Suppressor macrophage treated with lipopolysaccharide for 1 hour (primary cell): ENCODE data around the gene TERB2.
"Not testable (repeated sequence)": the region's sequence is repeated elsewhere in the genome, so short reads cannot be mapped to it uniquely, and the experiment has no call there.

Experiments
- DNase-seq, 3 donors: peaks; one replicate each; pipeline ENCODE4 v3.0.0-alpha.2; 2020 to 2022

The TERB2 gene

DNA sequence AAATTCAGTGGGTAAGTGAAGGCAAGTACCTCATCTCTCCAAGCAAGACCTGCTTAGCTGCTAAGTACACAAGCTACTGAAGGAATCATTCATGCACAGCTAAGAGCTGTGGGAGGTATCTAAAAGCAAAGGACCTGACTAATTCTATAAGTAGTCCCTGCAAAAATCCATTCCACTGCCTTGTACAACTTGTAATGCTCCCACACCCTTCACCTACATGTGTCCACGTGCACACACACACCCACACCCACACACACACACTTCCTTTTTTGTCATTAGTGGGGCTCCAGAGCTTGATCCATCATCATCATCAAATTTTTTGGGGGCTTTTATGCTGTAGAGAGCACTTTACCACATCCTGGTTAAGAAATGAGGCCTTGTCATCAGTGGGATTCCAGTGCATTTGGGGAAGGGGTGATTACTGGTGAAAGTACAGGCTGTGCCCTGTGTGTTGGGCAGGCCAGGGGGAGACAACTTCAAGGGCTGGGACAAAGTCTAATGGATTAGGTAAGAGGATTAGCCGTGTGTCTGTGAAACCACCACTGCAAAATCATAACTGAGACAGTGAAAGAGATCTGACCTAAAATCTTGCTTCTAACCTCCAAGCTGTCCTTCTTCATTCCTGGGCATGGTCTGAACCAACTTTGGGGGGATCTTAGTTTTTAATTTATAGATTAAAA lies 47.4 kb downstream of the TERB2 start:
- DNase-seq, result peak in 2 of 3 donors; percentile 24 to 28

DNA sequence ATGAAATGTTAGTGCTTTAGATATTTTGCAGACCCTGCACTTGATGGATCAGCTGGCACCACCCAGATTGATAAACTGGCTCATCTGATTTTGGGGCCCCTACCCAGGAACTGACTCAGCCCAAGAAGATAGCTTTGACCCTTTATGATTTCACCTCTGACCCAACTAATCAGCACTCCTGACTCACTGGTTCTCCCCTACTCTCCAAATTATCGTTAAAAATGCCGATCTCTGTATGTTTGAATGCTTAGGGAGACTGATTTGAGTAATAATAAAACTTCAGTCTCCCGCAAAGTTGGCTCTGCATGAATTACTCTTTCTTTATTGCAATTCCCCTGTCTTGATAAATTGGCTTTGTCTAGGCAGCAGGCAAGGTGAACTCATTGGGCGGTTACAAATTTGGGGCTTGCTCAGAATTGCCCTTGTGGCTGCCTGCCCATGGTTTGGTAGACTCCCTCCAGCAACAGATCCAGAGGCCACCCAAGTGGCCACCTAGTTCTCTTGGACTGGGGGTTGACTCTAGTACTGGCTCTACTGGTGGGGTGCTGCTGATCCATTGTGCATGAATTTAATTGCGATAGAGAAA lies 48.2 kb downstream of the TERB2 start:
- not testable (repeated sequence) for DNase-seq

DNA sequence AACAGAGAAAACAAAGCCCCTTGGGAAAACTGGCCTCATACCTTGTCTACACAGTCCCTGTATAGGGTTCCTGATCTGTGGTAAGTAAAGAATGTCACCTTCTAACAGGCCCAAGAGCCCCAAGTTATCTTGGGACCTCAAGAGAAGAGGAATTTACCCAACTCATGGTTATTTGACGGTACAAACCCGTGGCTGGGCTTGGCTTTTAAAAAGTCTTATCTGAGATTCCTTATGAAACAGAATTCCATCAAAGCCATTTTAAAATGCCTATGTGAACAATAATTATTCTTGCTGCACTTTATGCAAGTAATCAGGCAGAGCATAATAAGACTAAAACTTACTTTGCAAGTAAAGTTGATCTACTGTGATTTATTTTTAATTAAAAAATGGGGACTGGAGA lies 52.6 kb downstream of the TERB2 start:
- no peak for DNase-seq

DNA sequence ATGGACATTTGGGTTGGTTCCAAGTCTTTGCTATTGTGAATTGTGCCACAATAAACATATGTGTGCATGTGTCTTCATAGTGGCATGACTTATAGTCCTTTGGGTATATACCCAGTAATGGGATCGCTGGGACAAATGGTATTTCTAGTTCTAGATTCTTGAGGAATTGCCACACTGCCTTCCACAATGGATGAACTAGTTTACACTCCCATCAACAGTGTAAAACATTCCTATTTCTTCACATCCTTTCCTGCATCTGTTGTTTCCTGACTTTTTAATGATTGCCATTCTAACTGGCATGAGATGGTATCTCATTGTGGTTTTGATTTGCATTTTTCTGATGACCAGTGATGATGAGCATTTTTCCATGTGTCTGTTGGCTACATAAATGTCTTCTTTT lies 58.6 kb downstream of the TERB2 start:
- DNase-seq, result not testable (repeated sequence)

DNA sequence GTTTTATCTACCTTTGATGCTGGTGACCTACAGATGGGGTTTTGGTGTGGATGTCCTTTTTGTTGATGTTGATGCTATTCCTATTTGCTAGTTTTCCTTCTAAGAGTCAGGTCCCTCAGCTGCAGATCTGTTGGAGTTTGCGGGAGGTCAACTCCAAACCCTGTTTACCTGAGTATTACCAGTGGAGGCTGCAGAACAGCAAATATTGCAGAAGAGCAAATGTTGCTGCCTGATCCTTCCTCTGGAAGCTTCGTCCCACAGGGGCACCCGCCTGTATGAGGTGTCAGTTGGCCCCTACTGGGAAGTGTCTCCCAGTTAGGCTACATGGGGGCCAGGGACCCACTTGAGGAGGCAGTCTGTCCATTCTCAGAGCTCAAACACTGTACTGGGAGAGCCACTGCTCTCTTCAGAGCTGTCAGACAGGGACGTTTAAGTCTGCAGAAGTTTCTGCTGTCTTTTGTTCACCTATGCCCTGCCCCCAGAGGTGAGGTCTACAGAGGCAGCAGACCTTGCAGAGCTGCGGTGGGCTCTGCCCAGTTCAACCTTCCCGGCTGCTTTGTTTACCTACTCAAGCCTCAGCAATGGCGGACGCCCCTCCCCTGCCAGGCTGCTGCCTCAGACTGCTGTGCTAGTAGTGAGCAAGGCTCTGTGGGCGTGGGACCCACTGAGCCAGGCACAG lies 63.9 kb downstream of the TERB2 start:
- DNase-seq, result not testable (repeated sequence)

DNA sequence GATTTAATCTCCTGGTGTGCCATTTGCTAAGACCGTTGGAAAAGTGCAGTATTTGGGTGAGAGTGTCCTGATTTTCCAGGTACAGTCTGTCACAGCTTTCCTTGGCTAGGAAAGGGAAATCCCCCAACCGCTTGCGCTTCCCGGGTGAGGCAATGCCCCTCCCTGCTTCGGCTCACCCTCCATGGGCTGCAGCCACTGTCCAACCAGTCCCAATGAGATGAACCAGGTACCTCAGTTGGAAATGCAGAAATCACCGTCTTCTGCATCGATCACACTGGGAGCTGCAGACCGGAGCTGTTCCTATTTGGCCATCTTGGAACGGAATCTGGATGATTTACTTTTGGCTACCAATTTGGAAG lies 64.4 kb downstream of the TERB2 start:
- not testable (repeated sequence) for DNase-seq

DNA sequence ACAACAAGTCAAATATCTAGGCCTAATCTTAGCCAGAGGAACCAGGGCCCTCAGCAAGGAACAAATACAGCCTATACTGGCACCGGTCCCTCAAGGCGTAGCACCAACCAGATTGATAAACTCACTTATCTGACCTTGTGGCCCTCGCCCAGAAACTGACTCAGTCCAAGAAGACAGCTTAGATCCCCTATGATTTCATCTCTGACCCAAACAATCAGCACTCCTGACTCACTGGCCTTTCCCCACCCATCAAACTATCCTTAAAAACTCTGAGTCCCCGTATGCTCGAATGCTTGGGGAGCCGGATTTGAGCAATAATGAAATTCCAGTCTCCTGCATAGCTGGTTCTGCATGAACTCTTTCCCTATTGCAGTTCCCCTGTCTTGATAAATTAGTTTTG lies 64.9 kb downstream of the TERB2 start:
- DNase-seq, result peak; percentile 38 to 65 (median 51)

DNA sequence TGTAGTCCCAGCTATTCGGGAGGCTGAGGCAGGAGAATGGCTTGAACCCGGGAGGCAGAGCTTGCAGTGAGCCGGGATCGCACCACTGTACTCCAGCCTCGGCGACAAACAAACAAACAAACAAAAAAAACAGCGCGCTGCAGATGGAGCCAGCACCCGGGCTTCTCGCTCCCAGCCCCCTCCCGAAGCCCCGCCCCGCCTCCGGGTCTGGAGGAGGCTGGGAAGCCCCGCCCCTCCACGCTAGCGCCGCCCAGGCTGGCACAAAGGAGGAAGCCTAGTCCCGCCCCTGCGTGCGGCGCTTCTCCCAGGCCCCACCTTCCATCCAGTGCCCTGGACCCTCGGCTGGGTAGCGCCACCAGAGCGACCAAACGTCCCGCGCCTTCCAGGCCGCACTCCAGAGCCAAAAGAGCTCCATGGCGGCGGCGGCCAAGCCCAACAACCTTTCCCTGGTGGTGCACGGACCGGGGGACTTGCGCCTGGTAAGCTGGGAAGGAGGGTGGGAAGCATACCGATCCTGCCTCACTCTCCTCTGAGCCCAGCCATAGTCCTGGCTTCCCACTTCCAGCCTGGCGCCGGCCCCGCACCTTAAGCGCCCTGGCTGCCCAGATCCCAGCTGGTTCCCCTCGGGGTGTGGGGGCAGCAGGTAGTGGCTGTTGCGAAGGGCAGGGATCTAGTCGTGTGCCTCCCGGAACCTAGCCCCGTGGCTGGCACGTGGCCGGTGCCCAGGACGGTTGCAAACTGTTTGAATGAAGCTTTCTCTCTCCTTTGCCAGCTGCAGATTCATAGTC lies 66.6 kb downstream of the TERB2 start, which contains the start of gene SORD:
TSS of gene SORD (plus strand) at position 325 of the 788 bp plus-strand sequence. CDS start at position 414, 89 bp downstream.
- DNase-seq, result peak; percentile 90 to 98 (median 96)

DNA sequence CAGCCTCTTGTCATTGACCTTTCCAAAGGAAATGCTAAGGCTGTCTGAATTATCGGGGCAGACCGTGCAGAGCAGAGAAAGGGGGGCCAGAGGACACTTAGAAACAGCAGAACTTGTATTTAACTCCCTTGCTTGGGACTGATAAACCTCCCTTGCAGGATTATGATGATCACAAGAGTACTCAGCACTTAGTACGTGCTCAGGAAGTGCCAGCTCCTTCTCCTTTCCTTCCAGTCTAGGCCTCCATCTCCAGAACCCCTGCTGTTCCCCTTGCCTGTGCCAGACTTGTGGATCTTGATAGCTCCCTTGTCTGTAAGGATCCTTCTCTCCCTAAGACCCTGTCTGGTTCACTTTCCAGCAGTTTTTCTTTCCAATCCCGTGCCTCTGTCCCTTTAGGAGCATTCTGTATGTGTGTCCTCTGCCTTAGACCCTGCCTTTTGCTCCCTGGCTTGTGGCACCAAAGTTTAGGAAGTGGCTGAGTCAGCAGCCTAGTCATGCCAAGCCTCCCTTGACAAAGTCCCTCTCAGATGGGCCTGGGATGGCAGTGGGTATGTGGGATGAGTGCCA lies 67.3 kb downstream of the TERB2 start:
- DNase-seq, result peak; percentile 22 to 36 (median 35)

DNA sequence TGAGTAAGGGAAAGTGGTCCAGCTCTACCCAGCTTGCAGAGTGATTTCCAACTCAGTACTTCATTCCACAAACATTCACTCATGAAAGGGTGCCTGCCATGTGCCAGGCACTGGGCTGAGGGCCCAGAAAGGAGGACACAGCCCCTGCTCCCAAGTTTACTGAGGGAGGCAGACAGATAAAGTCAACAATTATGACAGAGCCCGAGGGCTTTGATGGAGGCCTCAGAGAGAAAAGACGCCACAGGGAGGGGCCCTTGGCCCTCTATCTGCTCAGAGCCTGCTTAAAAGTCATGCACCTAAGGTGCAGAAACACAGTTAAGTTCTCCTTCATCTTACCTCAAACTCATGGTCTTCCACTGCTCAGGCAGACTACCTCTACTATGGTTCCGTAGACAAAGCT lies 68.2 kb downstream of the TERB2 start:
- not testable (repeated sequence) for DNase-seq

DNA sequence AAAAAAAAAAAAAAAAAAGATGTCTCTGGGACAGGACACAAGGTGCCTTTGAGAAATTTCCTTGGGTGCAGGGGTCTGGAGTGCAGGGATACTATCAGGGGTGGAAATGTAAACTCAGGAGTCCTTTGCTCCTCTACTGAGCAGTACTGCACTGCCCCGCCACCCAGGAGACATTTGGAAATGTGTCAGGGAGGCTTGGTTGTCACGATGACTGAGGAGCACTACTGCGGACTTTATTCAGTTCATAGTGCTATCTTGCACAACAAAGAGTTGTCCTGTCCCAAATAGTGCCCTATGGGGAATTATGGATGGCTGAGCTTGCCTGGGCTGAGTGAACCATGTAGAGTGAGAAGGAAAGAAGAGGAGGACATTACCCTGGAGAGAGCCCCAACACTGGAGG lies 69.1 kb downstream of the TERB2 start:
- DNase-seq, result not testable (repeated sequence)

DNA sequence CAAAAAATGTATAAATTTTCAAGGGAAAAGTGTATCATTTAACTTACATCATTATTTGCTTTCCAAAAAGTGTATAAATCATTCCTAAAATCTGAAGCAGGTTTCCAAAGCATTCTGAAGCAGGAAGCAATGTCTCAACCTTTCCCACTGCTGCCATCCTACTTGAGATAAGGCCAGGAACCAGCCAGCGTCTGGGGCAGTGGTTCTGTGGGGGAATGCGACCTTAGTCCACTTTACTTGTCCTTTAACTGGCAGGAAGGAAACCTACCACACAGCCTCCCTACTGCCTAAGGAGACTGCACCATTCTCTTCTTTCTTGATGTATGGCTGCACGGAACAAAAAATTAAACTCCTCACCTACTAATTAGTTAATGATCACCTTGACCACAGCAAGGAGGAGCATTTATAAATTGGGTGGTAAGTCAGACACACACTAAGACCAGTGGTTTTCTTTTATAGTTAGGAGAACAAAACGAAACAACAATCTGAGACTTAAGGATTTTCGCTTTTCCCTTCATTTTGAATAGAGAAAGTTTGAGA lies 70.2 kb downstream of the TERB2 start:
- DNase-seq, result no peak

DNA sequence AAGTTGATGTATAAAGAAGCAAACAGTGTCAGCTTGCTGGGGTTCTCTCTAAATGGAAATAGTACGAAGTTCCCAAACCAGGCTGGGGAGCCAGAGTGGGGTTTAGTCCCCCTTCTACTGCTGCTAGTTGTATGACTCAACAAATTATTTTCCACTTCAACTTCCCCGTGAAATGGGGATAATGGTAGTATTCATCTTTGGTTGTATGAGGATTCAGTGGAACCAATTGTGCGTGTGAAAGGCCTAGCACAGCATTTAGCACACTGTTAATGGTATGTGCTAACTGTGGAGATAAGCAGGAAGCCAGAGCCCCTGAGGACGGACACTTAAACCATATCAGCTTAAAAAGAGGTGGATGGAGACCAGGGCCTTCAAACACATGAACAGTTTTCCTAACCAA lies 70.7 kb downstream of the TERB2 start:
- DNase-seq, result no peak
